ENCODE data around the gene PLSCR4.
A peak's percentile ranks its signal among the peaks of the same experiment; 100 is the strongest.

Gene PLSCR4

GRCh38 chr3:146160964-146161662, 89.8 kb downstream of the PLSCR4 start, which contains the start of gene PLOD2:
TSS of gene PLOD2 (minus strand) at chr3:146161184. CDS start at chr3:146160989, 195 bp downstream.
- peak; percentile 19 for DNase-seq (ENCODE audit: low spot score)

DNA sequence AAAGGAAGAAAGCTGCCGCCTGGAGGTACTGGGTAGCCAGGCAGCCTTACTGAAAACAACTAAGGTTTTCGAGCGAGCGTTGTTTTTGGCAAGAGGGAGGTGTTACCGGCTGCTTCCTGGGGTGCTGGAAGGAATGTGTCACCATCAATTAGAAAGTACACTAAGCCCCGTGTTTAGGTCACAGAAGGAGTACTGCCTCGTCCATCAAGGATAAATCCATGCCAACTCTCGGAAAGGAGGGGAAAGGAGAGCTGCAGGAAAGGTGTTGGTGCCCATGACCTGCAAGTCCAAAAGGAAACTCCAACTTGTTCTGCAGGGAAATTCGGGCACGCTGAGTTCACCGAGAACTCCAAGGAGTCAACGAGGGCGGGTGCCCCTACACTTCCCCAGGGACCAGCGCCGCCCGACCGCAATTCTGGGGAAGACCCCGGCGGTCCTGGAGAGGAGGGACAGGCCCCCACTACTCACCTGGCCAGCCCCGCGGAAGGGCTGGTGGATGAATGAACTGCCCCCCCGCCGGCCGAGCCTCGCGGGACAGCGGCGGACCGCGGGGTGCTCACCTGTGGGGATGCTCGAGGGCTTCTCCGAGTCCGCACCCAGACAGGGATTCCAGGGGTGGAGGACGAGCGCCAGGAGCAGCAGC, 90.5 kb downstream of the PLSCR4 start:
- peak; percentile 2 for DNase-seq (ENCODE audit: low spot score)

GRCh38 chr3:146159616-146160320, 91.1 kb downstream of the PLSCR4 start:
- no peak for DNase-seq (ENCODE audit: low spot score)

DNA sequence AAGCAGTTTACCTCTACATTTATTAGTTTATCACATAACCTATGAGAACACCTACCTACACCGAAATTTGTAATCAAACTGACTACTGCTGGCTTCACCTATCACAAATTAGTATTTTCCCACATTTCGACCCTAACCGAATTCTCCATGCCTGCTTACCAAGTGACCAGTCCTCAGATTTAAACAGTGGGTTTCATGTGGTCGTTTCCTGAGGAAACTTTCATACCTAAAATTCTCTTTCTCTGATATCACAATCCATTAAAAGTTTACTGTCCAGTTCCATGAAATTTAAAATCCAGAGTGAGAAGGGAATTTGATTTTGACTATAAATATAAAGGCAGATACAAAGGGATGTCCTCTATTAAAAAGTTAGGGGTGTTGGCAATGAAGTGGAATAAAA, 91.9 kb downstream of the PLSCR4 start:
- no peak for DNase-seq (ENCODE audit: low spot score)

DNA sequence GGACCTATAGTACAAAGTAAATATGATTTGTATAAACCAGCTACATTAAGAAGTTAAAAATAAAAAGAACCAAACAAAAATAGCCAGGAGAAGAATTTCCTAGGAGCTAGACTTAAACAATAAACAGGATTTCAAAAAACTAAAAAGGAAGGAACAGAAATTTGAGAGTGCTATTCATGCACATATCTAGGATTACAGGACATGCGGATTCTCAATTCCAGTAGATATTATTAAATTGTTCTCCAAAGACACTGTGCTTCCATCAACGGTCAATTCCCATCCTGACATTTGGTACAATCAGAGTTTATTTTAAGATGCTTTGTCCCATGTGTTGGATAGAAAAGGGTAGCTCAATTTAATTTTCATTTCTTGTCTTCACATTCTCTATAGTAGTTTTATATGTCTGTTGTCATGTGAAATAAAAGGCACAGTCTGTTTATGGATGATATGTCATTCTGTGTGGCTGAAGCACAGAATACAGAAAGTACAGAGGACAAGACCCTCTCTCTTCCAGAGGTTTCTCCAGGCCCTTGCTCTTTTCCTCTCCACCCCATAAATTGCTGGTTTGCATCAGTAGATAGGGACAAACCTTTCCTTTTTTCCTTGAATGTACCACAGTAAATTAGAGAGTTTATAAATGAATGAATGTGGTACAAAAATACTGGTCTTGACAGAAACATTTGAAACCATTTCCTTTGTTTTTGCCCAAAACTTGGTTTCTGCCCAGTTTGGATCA, 93.4 kb downstream of the PLSCR4 start:
- DNase-seq (ENCODE audit: low spot score): no peak

DNA sequence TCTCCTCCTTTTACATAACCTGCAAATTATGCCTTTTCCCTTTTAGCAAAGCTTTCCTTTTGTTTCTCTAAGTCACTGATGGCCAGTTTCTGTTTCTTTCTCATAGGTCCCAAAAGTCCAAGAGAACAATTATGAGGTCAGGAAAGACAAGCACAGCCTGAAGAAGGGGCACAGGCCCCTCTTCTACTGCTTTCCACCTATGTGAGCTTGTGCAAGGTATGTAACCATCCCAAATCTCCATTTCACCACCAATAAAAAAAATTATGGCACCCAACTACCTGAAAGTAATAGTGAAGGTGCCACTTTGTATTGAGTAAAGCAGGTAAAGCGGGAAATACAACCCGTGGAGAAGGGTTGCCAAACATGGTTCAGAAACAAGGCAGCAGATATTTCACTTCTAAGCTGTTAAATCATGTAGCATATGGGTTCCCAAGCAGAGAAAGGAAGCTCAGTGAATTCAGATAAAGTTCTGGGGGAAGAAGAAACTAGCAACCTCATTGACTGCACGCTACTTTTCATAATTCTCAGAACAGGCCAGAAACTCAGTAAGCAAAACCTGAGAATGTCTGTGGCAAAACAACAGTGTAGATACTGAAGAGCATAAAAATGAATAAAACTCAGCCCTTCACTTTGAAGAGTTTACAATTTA, 94.1 kb downstream of the PLSCR4 start:
- no peak for DNase-seq (ENCODE audit: low spot score)

DNA sequence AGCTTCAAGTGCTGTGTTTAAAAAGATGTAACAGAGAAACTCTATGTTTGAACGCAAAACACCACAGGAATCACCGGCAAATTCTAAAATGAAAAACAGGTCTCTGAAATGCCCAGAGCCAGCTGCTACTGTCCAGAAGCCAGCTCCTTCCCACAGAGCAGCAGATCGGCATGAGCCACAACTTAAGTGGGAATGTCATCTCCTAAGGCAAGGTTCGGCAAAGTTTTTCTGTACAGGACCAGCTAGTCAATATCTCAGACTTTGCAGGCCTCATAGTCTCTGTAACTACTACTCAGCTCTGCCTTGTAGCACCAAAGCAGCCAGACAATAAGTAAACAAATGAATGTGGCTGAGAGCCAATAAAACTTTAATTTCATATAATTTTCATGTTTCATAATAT, 94.8 kb downstream of the PLSCR4 start:
- no peak for DNase-seq (ENCODE audit: low spot score)

DNA sequence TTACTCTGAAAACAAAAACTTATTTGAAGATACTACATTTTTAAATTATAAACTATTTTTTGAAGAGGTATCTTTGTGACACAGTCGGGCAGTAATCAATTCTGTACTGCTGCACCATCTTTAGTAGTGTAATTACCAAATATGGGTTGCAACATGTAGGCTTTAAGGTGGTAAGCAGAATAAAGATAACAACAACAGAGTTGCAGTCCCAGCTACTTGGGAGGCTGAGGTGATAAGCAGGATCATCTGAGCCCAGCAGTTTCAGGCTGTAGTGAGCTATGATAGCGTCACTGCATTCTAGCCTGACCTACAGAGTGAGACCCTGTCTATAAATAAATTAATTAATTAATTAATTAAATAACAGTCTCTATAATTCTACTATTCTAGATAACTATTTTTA, 95.9 kb downstream of the PLSCR4 start:
- no peak for DNase-seq (ENCODE audit: low spot score)

- no peak for DNase-seq (ENCODE audit: low spot score)
These were observed 96.6 kb downstream of the PLSCR4 start for GRCh38 chr3:146154316-146154715.

GRCh38 chr3:146153429-146153828, 97.5 kb downstream of the PLSCR4 start:
- DNase-seq (ENCODE audit: low spot score): no peak

GRCh38 chr3:146152834-146153233, 98.1 kb downstream of the PLSCR4 start:
- DNase-seq (ENCODE audit: low spot score): no peak

GRCh38 chr3:146148468-146148931, 102.4 kb downstream of the PLSCR4 start:
- no peak for DNase-seq (ENCODE audit: low spot score)

GRCh38 chr3:146145642-146146041, 105.3 kb downstream of the PLSCR4 start:
- no peak for DNase-seq (ENCODE audit: low spot score)

DNA sequence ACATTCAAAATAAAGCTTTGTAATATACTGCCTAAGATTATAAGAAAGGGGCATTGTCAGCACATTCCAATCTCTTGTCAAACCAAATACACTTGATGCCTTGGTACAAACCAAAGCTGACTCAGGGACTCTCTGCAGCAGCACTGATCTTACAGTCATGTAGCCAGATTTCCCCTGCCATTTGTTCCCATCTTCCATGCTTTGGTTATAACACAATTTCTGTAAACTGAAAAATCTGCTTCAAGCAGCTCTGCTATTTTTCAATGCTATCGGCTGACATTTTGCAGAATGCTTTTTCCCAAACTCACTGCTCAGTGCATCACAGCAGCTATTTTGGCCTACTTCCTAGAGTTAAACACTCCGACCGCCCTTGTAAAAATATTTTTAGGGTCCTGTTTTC, 108.1 kb downstream of the PLSCR4 start:
- DNase-seq (ENCODE audit: low spot score): no peak

Measured in germinal center (tissue), 1 donor.